22Rv1 (cell line): ENCODE measurements around the gene BRD8.
A peak's percentile ranks its signal among the peaks of the same experiment; 100 is the strongest.
"Not testable (repeated sequence)": the region's sequence is repeated elsewhere in the genome, so short reads cannot be mapped to it uniquely, and the experiment has no call there.

Source experiments
- H3K27ac ChIP-seq: fragments of 450-650 bp; 2 replicates; pipeline ENCODE4 v1.5.1; 2017
- CTCF ChIP-seq: fragments of 450-650 bp; IDR thresholded peaks from 2 replicates; pipeline ENCODE4 v1.5.1; 2017; ENCODE audit warnings: mild to moderate bottlenecking
- ZFX ChIP-seq: fragments of 450-650 bp; IDR thresholded peaks from 2 replicates; pipeline ENCODE4 v1.6.1; 2017; ENCODE audit warnings: antibody characterized with exemption, borderline replicate concordance

BRD8 gene

DNA sequence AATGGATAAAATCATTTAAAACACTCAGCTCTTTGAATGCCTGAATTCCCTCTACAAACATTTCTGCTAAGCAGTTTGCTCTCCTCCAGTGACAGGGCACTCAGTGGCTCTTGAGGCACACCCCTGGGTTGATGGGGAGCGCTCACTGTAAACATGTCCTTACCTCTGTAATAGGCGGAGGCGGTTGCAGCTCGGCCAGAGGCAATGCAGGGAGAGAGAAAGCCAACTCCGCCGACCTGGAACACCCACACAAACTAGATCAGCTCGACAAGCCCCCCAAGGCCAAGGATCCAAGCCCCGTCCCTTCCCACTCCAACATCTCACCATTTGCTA is 34.4 kb upstream of the BRD8 start:
- H3K27ac ChIP-seq: peak overlapping the region; percentile 96

DNA sequence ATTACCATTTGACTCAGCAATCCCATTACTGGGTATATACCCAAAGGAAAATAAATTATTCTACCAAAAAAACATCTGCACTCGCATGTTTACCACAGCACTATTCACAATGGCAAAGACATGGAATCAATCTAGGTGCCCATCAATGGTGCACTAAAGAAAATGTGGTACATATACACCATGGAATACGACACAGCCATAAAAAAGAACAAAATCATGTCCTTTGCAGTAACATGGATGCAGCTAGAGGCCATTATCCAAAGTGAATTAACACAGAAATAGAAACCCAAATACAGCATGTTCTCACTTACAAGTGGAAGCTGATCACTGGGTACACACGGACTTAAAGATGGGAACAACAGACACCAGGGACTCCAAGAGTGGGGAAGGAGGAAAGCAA is 32.6 kb upstream of the BRD8 start:
- TF ChIP-seq CTCF (no peak), ZFX (no peak)
- H3K27ac ChIP-seq: no peak overlapping the region

More for the DNA sequence above, 34.4 kb upstream of the BRD8 start:
- TF ChIP-seq CTCF: no peak

DNA sequence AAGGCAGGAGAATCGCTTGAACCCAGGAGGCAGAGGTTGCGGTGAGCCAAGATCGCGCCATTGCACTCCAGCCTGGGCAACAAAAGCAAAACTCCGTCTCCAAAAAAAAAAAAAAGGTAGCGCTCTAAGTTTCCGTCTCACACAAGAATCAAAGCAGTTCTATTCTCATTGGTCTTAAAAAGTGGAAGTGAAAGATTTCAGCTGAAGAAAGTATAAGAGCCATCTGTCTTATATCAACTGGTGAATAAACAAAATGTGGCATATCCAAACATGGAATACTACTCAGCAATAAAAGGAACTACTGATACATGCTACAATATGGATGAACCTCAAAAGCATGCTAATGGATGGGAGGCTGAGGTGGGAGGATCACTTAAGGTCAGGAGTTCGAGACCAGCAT is 15.4 kb upstream of the BRD8 start:
- not testable (repeated sequence) for H3K27ac ChIP-seq

DNA sequence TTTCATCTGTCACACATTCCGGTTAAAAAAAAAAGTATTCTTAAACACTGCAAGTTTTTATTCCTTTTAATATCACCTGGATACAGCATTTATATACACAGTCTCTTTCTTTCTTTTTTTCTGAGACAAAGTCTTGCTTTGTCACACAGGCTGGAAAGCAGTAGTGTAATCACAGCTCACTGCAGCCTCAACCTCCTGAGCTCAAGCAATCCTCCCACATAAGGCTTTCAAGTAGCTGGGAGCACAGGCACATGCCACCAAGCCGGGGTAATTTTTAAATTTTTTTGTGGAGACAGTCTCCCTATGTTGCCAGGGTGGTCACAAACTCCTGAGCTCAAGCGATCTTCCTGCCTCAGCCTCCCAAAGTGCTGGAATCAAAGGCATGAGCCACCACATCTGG is 14.4 kb upstream of the BRD8 start:
- H3K27ac ChIP-seq: no peak overlapping the region
- TF ChIP-seq ZFX: no peak
- no peak for TF ChIP-seq CTCF

DNA sequence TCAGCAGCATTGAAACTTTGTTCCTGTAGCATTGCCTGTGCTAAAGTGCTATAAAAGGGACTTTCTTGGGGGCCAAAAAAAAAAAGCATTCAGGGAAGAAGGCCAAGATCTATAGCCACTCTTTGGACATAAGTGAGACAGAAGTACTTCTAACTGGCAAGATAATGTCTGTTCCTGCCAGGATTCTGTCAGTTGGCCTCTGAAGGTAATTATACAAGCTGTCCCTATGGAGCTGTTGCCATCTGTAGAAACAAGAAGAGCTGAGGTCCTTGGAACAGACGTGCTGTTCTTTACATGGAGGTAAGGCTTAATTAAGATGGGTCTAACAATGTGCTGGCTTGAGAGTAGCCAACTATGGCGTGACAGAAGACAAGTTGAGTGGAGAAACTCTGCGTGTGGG is 10.2 kb upstream of the BRD8 start:
- TF ChIP-seq CTCF: no peak
- TF ChIP-seq ZFX: no peak
- H3K27ac ChIP-seq: no peak overlapping the region

DNA sequence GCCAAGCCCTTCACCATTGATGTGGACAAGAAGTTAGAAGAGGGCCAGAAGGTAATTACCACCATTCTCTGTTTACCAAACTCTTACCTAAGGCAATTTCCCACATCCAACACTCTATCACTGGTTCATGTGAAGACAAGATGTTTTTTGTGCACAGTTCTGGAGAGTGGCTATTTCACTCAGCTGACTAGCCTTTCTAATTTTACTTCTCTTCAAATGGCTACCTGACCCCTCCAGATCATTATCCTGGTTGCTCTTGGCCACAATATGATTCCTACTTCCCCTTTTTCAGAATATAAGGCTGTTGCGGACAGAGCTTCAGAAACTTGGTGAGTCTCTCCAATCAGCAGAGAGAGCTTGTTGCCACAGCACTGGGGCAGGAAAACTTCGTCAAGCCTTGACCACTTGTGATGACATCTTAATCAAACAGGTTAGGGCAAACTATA is 7.6 kb upstream of the BRD8 start:
- TF ChIP-seq CTCF (no peak), ZFX (no peak)
- no peak overlapping the region for H3K27ac ChIP-seq

DNA sequence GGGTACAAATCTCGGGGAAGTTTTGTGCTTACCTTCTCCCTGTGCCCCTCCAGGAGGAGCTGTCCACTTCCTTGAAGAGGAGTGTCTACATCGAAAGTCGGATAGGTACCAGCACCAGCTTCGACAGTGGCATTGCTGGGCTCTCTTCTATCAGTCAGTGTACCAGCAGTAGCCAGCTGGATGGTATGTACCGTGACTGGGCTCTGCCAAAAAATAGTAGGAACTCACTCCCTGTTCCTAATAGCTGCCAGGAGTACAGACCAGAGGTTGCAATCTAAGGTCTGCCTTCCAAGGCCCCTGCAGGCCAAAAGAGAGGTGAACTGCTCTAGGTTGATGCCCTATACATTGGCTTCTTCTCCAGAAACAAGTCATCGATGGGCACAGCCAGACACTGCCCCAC is 4.4 kb upstream of the BRD8 start:
- no peak overlapping the region for H3K27ac ChIP-seq
- no peak for TF ChIP-seq CTCF
- no peak for TF ChIP-seq ZFX

DNA sequence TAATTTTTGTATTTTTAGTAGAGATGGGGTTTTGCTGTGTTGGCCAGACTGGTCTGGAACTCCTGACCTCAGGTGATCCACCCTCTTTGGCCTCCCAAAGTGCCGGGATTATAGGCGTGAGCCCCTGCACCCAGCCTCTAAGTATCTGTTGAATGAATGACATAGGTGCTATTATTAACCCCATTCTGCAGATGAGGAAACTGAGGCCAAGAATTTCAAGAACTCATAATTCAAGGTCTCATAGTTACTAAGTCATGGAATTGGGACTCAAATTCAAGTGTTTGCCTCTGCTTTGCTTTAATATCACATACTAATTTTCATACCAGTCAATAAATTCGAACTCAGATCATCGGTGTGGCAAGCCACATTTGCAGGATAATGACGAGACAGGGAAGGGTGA is 2.4 kb upstream of the BRD8 start:
- TF ChIP-seq CTCF (no peak), ZFX (no peak)

More for the DNA sequence above, 2.4 kb upstream of the BRD8 start:
- peak overlapping the region; percentile 89; the same call in 1 of the 2 replicates for H3K27ac ChIP-seq
